Keratinocyte (primary cell): ENCODE data around the gene SPATS2L.

Experiments used
- CTCF ChIP-seq, 3 experiments: IDR thresholded peaks in 1 of 3; conservative IDR thresholded peaks in 1 of 3; optimal IDR thresholded peaks in 1 of 3; 2 replicates in 2 of 3; 3 replicates in 1 of 3; pipeline versions ENCODE3 to v1.5.1; 2011; ENCODE audit warnings: low read length in 3 of 3, mild to moderate bottlenecking in 3 of 3, moderate library complexity in 2 of 3, control low read depth in 1 of 3, inconsistent platforms in 1 of 3; ENCODE audit not compliant: insufficient read depth in 2 of 3; ENCODE audit errors: extremely low read depth in 1 of 3
- EZH2 ChIP-seq: IDR thresholded peaks from one replicate; pipeline ENCODE4 v1.6.1; 2012; ENCODE audit warnings: inconsistent platforms, mild to moderate bottlenecking, low read length, moderate library complexity

GRCh38 chr2:200351815-200352214 lies 45.3 kb downstream of the SPATS2L start:
- TF ChIP-seq CTCF (optimal IDR thresholded peaks at IDR 0.05 in 1 of 3, IDR thresholded peaks at IDR 0.05 in 1 of 3, conservative IDR thresholded peaks at IDR 0.05 in 1 of 3; ENCODE audit: extremely low read depth in 1 of 3, insufficient read depth in 2 of 3, low read length in 3 of 3) (no peak), EZH2 (no peak)
